CD14-positive monocyte (primary cell): ENCODE results near the gene SUPV3L1. TPM values are rescaled to one million over a fixed set of nuclear protein-coding genes. Genes with fewer than 3 reads are reported as not detected.
"Not testable (repeated sequence)": the region's sequence is repeated elsewhere in the genome, so short reads cannot be mapped to it uniquely, and the experiment has no call there.

Experiments
- DNase-seq, 3 donors: peaks; one replicate each; pipeline ENCODE4 v3.0.0-alpha.2; 2011 to 2022
- H2AFZ ChIP-seq: 2 replicates; pipeline ENCODE4 v1.6.0; 2012; ENCODE audit warnings: mild to moderate bottlenecking, low read depth, low read length, inconsistent platforms; ENCODE audit not compliant: insufficient read depth, poor library complexity, severe bottlenecking
- H3K27ac ChIP-seq, 2 donors: 1 replicate in 1 of 2; 2 replicates in 1 of 2; pipeline ENCODE4 v1.5.1; 2012 to 2013; ENCODE audit warnings: low read length in 2 of 2, control low read depth in 1 of 2, inconsistent platforms in 1 of 2, low read depth in 1 of 2, mild to moderate bottlenecking in 1 of 2
- H3K27me3 ChIP-seq, 2 donors: one replicate each; pipeline versions ENCODE4 v1.6.0 to v1.6.1; 2011 to 2013; ENCODE audit warnings: low read length in 2 of 2; ENCODE audit not compliant: control insufficient read depth in 2 of 2, insufficient read depth in 2 of 2
- H3K36me3 ChIP-seq, 2 donors: replicated peaks in 1 of 2; 1 replicate in 1 of 2; 2 replicates in 1 of 2; pipeline versions ENCODE4 v1.5.1 to v1.6.1; 2012 to 2013; ENCODE audit warnings: low read length in 2 of 2, control low read depth in 1 of 2, inconsistent platforms in 1 of 2, mild to moderate bottlenecking in 1 of 2; ENCODE audit not compliant: insufficient read depth in 2 of 2, control insufficient read depth in 1 of 2
- H3K4me1 ChIP-seq, 2 donors: 1 replicate in 1 of 2; 2 replicates in 1 of 2; pipeline versions ENCODE4 v1.5.1 to v1.6.1; 2012 to 2013; ENCODE audit warnings: low read length in 2 of 2, control low read depth in 1 of 2, inconsistent platforms in 1 of 2, mild to moderate bottlenecking in 1 of 2, moderate library complexity in 1 of 2; ENCODE audit not compliant: insufficient read depth in 2 of 2, control insufficient read depth in 1 of 2
- H3K4me2 ChIP-seq: replicated peaks from 2 replicates; pipeline ENCODE3; 2012; ENCODE audit warnings: low read length, moderate library complexity, mild to moderate bottlenecking; ENCODE audit not compliant: poor library complexity, severe bottlenecking; ENCODE audit errors: extremely low read depth
- H3K4me3 ChIP-seq, 3 experiments: fragments of 200-600 bp in 1 of 3; sonication (generic) in 1 of 3; replicated peaks in 1 of 3; 1 replicate in 2 of 3; 2 replicates in 1 of 3; pipeline ENCODE4 v1.5.1; 2011 to 2013; ENCODE audit warnings: low read length in 3 of 3, mild to moderate bottlenecking in 3 of 3, control low read depth in 2 of 3, low read depth in 2 of 3, inconsistent platforms in 1 of 3, moderate library complexity in 1 of 3
- H3K79me2 ChIP-seq: 2 replicates; pipeline ENCODE4 v1.6.0; 2012; ENCODE audit warnings: mild to moderate bottlenecking, control low read depth, inconsistent platforms, low read length, moderate library complexity; ENCODE audit not compliant: insufficient read depth
- H3K9ac ChIP-seq: 2 replicates; pipeline ENCODE4 v1.6.0; 2017; ENCODE audit warnings: low read length, mild to moderate bottlenecking; ENCODE audit not compliant: insufficient read depth, poor library complexity, severe bottlenecking
- H3K9me3 ChIP-seq, 2 donors: replicated peaks in 1 of 2; 1 replicate in 1 of 2; 2 replicates in 1 of 2; pipeline versions ENCODE4 v1.5.1 to v1.6.1; 2012 to 2013; ENCODE audit warnings: low read length in 2 of 2, control low read depth in 1 of 2; ENCODE audit not compliant: control insufficient read depth in 1 of 2, insufficient read depth in 1 of 2
- H4K20me1 ChIP-seq: 2 replicates; pipeline ENCODE4 v1.6.0; 2012; ENCODE audit warnings: mild to moderate bottlenecking, low read length, control low read depth, moderate library complexity; ENCODE audit not compliant: insufficient read depth
- H3K27ac Mint-ChIP-seq, 7 donors: one replicate each; pipeline ENCODE4 v1.8.0; 2020; ENCODE audit warnings: mild to moderate bottlenecking in 7 of 7, mixed read lengths in 7 of 7, moderate library complexity in 6 of 7, inconsistent platforms in 2 of 7
- H3K27me3 Mint-ChIP-seq, 3 donors: one replicate each; pipeline ENCODE4 v1.8.0; 2021 to 2022; ENCODE audit warnings: low read depth in 3 of 3, mild to moderate bottlenecking in 3 of 3, mixed read lengths in 3 of 3, moderate library complexity in 3 of 3, inconsistent platforms in 1 of 3
- H3K36me3 Mint-ChIP-seq, 2 donors: one replicate each; pipeline ENCODE4 v1.8.0; 2020; ENCODE audit warnings: mixed read lengths in 2 of 2, inconsistent platforms in 1 of 2, mild to moderate bottlenecking in 1 of 2
- H3K4me1 Mint-ChIP-seq: one replicate; pipeline ENCODE4 v1.8.0; 2020; ENCODE audit warnings: mild to moderate bottlenecking, mixed read lengths
- H3K4me3 Mint-ChIP-seq, 2 donors: one replicate each; pipeline ENCODE4 v1.8.0; 2020; ENCODE audit warnings: mild to moderate bottlenecking in 2 of 2, mixed read lengths in 2 of 2, moderate library complexity in 1 of 2
- H3K9me3 Mint-ChIP-seq, 7 donors: one replicate each; pipeline ENCODE4 v1.8.0; 2020 to 2022; ENCODE audit warnings: mixed read lengths in 7 of 7, mild to moderate bottlenecking in 6 of 7, moderate library complexity in 6 of 7, inconsistent platforms in 2 of 7
- CTCF ChIP-seq: fragments of 200-600 bp; IDR thresholded peaks from one replicate; pipeline ENCODE4 v1.8.0; 2022; ENCODE audit warnings: antibody characterized with exemption, mild to moderate bottlenecking
- WGBS: methylation state at CpG from one replicate; pipeline ENCODE4 v1.1.5; 2013; ENCODE audit warnings: missing lambda C conversion rate; ENCODE audit not compliant: insufficient coverage; 5-methylcytosine and 5-hydroxymethylcytosine counted together
- intact Hi-C, 2 donors: fragments of 100-400 bp; cut with micrococcal nuclease; formaldehyde crosslinking; loops; one replicate each; pipeline versions ENCODE4 v1.15.0 to v1.15.1; 2023
- polyA plus RNA-seq, 3 donors: library from polyadenylated mRNA; depleted of rRNA in 1 of 3; unstranded in 2 of 3; stranded (reverse) in 1 of 3; fragments of 300-500 nt in 2 of 3; fragments of >200 nt in 1 of 3; fragmentation: Illumina TruSeq in 2 of 3; gene quantifications; 1 replicate in 2 of 3; 2 replicates in 1 of 3; pipeline ENCODE4 v1.2.3, GENCODE V29; 2012 to 2021

SUPV3L1 gene
- polyA plus RNA-seq, 3 donors = 6.8 to 18.8 (median 7.3) TPM

DNA sequence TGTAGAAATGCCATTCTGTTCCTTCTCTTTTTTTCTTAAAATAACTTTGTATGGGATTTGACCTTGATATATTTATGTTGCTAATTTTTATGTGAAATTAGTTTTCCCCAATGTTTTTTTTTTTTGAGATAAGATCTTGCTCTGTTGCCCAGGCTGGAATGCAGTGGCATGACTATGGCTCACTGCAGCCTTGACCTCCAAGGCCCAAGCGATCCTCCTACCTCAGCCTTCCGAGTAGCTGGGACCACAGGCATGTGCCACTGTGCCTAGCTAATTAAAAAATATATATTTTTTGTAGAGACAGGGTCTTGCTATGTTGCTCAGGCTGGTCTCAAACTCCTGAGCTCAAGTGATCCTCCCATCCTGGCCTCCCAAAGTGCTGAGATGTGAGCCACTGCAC, 40.1 kb upstream of the SUPV3L1 start:
- H3K4me1 Mint-ChIP-seq = no peaks in the 10 kb centered on the region
- H3K36me3 Mint-ChIP-seq = peaks cover 23 to 37% of the 10 kb centered on the region in 2 donors
- Histone ChIP-seq H3K4me3 (no peak overlapping the region), H3K9ac (no peak overlapping the region), H4K20me1 (peaks cover 90% of the 10 kb centered on the region), H3K9me3 (no peaks in the 10 kb centered on the region), H3K36me3 (peaks cover 29 to 60% of the 10 kb centered on the region in 2 donors), H3K4me2 (no peak overlapping the region), H3K27ac (no peak overlapping the region), H2AFZ (no peak overlapping the region), H3K4me1 (no peaks in the 10 kb centered on the region), H3K79me2 (peaks cover 95% of the 10 kb centered on the region), H3K27me3 (no peaks in the 10 kb centered on the region)
- H3K27ac Mint-ChIP-seq = peak overlapping the region in 3 of 7 donors; percentile 11 to 31 (median 30)
- peaks cover 0 to 1% (median 0%) of the 10 kb centered on the region in 3 donors for H3K27me3 Mint-ChIP-seq
- DNase-seq = no peak
- whole genome bisulfite sequencing = 100% methylated on average over 1 of the region's 2 CpGs
- intact Hi-C loops = no loop called here
- no peak overlapping the region for H3K4me3 Mint-ChIP-seq
- H3K9me3 Mint-ChIP-seq = no peaks in the 10 kb centered on the region
- no peak for TF ChIP-seq CTCF

DNA sequence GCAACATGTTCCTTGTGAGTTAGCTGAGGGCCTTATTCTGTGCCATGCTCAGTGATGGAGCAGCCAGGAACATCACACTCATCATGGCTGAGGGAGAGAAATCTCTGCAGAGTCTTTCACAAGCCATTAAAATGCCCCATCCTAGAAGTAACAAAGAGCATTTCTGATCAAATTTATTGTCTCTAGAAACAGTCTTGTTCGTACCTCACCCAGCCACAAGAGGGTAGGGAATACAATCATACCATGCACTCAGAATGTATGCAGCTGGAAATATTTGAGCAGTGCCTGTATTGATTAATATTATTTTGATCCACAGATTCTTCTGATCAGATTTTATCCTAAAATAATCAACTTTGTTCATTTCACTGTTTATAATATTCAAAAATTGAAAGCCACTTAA, 38.7 kb upstream of the SUPV3L1 start:
- Histone ChIP-seq H2AFZ (no peak overlapping the region), H3K9ac (no peak overlapping the region), H3K79me2 (peaks cover 95% of the 10 kb centered on the region), H3K36me3 (peaks cover 19 to 54% of the 10 kb centered on the region in 2 donors), H3K9me3 (no peaks in the 10 kb centered on the region), H3K4me1 (no peaks in the 10 kb centered on the region), H3K4me2 (no peak overlapping the region), H3K27ac (no peak overlapping the region), H3K27me3 (no peaks in the 10 kb centered on the region), H3K4me3 (no peak overlapping the region), H4K20me1 (peaks cover 95% of the 10 kb centered on the region)
- no peak for TF ChIP-seq CTCF
- no peaks in the 10 kb centered on the region for H3K9me3 Mint-ChIP-seq
- no peak for DNase-seq
- intact Hi-C loops = no loop called here
- no peak overlapping the region for H3K4me3 Mint-ChIP-seq
- H3K4me1 Mint-ChIP-seq = no peaks in the 10 kb centered on the region
- peak overlapping the region in 2 of 7 donors; percentile 8 to 48 for H3K27ac Mint-ChIP-seq
- no CpG with 5 or more reads among the region's 1 CpG for WGBS
- peaks cover 19 to 32% of the 10 kb centered on the region in 2 donors for H3K36me3 Mint-ChIP-seq
- peaks cover 0 to 1% (median 0%) of the 10 kb centered on the region in 3 donors for H3K27me3 Mint-ChIP-seq

GRCh38 chr10:69142074-69142473, 38.0 kb upstream of the SUPV3L1 start:
- H3K4me3 Mint-ChIP-seq, DNase-seq, H3K4me1 ChIP-seq, H3K27me3 ChIP-seq, H3K4me1 Mint-ChIP-seq, intact Hi-C loops, H3K4me3 ChIP-seq, H3K9me3 Mint-ChIP-seq, H2AFZ ChIP-seq, H3K9me3 ChIP-seq, H3K27ac ChIP-seq, H3K9ac ChIP-seq, H3K4me2 ChIP-seq, H3K27me3 Mint-ChIP-seq: not testable (repeated sequence)
- peak overlapping the region in 1 of 7 donors; percentile 15 for H3K27ac Mint-ChIP-seq
- no CpG with 5 or more reads among the region's 3 CpGs for WGBS
- Histone ChIP-seq H3K36me3 (peaks cover 14 to 47% of the 10 kb centered on the region in 2 donors), H4K20me1 (peaks cover 97% of the 10 kb centered on the region), H3K79me2 (peaks cover 97% of the 10 kb centered on the region)
- peaks cover 17 to 29% of the 10 kb centered on the region in 2 donors for H3K36me3 Mint-ChIP-seq
